ENCODE measurements around the gene TMEM119. TPM values are rescaled to one million over a fixed set of nuclear protein-coding genes. Genes with fewer than 3 reads are reported as not detected.

Gene TMEM119
- total RNA-seq, 1 donor from 2014 or later, result not detected

DNA sequence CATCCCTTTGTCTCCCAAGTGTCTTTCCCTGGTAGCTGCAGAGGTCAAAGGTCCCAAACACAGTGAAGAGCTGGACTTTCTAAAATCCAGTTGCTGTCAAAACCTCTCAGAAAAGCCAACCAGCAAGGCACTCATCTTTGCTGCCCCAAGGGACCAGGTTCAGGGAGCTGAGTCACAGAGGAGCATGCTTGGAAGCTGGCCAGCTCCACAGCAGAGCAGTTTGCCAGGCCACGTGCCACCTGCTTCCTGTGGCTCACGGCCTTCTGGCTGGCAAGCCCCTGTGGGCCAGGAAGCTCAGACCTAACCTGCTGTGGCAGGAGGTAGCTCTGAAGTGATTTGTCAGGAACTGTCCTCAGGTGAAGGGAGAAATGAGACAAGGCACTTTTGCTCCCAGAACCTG, 31.9 kb downstream of the TMEM119 start:
- no peak for DNase-seq (ENCODE audit: low spot score)
- peak overlapping the region; percentile 14 for H3K27ac Mint-ChIP-seq

DNA sequence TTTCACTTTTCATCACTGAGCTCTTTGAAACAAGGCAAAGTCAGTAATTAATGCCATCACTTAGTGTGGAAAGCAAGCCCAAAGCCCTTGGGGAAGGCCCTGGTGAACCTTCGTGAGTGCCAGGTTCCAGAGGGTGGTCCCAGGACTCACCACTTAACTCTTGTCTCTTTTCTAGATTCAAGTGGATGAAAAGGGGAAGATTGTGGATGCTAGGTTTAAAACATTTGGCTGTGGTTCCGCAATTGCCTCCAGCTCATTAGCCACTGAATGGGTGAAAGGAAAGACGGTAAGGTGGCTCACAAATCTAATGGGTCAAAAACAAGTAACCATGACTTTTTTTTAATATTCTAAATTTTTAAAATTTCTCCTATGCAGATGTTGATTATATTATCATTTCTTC, 32.7 kb downstream of the TMEM119 start:
- Mint-ChIP-seq H3K27me3 (ENCODE audit: insufficient read depth) (no peaks in the 10 kb centered on the region), H3K36me3 (ENCODE audit: low read depth) (peaks cover 48% of the 10 kb centered on the region), H3K9me3 (no peaks in the 10 kb centered on the region), H3K4me1 (ENCODE audit: low read depth) (peaks cover 58% of the 10 kb centered on the region), H3K4me3 (no peak overlapping the region), H3K27ac (no peak overlapping the region)
- DNase-seq (ENCODE audit: low spot score), result no peak
- intact Hi-C loops (cut with micrococcal nuclease), result loop anchor here (10.0 kb wide), 1 partner anchor 590 kb away; no protein-coding TSS in a partner anchor

More for the DNA sequence above, 31.9 kb downstream of the TMEM119 start:
- no peak overlapping the region for H3K4me3 Mint-ChIP-seq
- intact Hi-C loops (cut with micrococcal nuclease), result loop anchor here (10.0 kb wide), 1 partner anchor 589 kb away; no protein-coding TSS in a partner anchor
- peaks cover 64% of the 10 kb centered on the region for H3K4me1 Mint-ChIP-seq (ENCODE audit: low read depth)
- H3K27me3 Mint-ChIP-seq (ENCODE audit: insufficient read depth), result no peaks in the 10 kb centered on the region
- no peaks in the 10 kb centered on the region for H3K9me3 Mint-ChIP-seq
- H3K36me3 Mint-ChIP-seq (ENCODE audit: low read depth), result peaks cover 44% of the 10 kb centered on the region

DNA sequence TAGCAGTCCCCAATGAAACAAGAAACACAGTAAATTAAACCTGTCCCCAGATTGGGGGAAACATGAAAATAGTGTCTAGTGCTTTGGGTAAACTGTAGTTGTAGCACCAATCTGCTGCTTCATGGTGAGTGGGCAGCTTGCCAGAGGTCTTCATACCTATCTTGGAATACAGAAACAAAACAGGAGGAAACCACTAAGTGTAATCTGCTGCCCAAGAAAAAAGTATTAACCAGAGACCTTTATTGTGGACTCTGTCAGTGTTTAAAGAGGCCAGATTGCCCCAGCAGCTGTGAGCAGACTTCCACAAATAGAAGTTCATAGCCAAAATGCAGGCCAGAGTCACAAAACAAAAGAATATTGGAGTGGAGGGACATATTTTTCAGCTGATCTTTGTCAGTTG, 33.2 kb downstream of the TMEM119 start:
- Mint-ChIP-seq H3K36me3 (ENCODE audit: low read depth) (peaks cover 53% of the 10 kb centered on the region), H3K27ac (no peak overlapping the region)

DNA sequence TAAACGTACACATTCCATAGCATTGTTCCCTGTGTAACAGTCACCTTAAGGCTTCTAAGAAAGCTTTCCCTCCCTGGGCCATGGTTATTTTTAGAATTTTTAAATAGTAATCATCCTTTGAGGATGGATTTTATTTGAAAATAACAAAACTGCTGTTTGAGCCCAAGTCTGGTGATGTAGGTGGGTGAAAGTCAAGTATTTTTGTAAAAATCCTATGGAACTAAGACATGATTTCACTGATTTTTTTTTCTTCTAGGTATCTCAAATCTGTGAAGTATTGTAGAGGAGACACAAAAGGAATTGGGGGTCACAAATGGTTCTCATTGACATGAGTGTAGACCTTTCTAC, 34.1 kb downstream of the TMEM119 start:
- H3K9me3 Mint-ChIP-seq, result no peaks in the 10 kb centered on the region
- intact Hi-C loops (cut with micrococcal nuclease), result loop anchor here (1.0 to 10.0 kb wide), 10 partner anchors 55 to 801 kb away; partner anchors contain the start of genes ALKBH2, PRDM4, SELPLG and SSH1
- peaks cover 63% of the 10 kb centered on the region for H3K4me1 Mint-ChIP-seq (ENCODE audit: low read depth)
- peak overlapping the region; percentile 100 for H3K4me3 Mint-ChIP-seq
- peaks cover 47% of the 10 kb centered on the region for H3K36me3 Mint-ChIP-seq (ENCODE audit: low read depth)
- no peaks in the 10 kb centered on the region for H3K27me3 Mint-ChIP-seq (ENCODE audit: insufficient read depth)
- DNase-seq (ENCODE audit: low spot score), result no peak
- peak overlapping the region; percentile 99 for H3K27ac Mint-ChIP-seq

More for the DNA sequence above, 33.2 kb downstream of the TMEM119 start:
- H3K9me3 Mint-ChIP-seq, result no peaks in the 10 kb centered on the region
- H3K4me1 Mint-ChIP-seq (ENCODE audit: low read depth), result peaks cover 62% of the 10 kb centered on the region
- no peak for DNase-seq (ENCODE audit: low spot score)
- intact Hi-C loops (cut with micrococcal nuclease), result loop anchor here (5.0 to 10.0 kb wide), 2 partner anchors 590 to 802 kb away; partner anchors contain the start of gene PRDM4
- H3K27me3 Mint-ChIP-seq (ENCODE audit: insufficient read depth), result no peaks in the 10 kb centered on the region
- H3K4me3 Mint-ChIP-seq, result no peak overlapping the region

DNA sequence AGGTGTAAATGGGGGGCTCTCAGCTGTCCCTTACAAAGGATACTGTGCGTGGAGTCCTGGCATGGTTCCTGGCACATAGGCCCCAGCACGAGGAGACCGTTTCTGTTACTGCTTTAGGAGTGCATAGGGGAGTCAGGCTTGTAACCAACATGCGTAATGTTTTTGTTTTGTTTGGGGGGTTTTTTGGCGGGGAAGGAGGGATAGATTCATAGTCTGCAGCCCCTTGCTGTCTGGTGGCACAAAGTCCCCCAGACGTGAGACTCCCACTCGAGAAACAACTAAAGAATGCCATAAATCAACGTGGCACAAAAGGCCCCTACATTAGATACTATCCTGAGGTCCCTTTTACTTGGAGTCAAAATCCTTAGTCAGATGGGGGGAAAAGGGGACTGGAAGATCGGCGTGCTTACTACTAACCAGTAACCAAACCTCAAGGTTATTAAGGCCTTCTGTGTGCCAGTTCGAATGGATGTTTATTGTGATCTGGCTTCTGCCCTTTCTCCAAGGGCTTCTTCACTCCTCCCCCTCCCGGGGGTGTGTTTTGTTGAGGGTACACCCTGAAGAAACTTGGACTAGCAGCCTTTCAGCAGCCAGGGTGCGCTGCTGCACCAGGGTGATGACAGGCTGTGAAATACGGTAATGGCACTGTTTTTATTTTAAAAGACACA, 34.6 kb downstream of the TMEM119 start:
- Mint-ChIP-seq H3K4me1 (ENCODE audit: low read depth) (peaks cover 60% of the 10 kb centered on the region), H3K36me3 (ENCODE audit: low read depth) (peaks cover 43% of the 10 kb centered on the region), H3K27ac (peak overlapping the region; percentile 99), H3K4me3 (peak overlapping the region; percentile 100), H3K27me3 (ENCODE audit: insufficient read depth) (no peaks in the 10 kb centered on the region), H3K9me3 (no peaks in the 10 kb centered on the region)
- intact Hi-C loops (cut with micrococcal nuclease), result loop anchor here (1.0 to 10.0 kb wide), 10 partner anchors 55 to 801 kb away; partner anchors contain the start of genes ALKBH2, PRDM4, SELPLG and SSH1
- peak; percentile 82 for DNase-seq (ENCODE audit: low spot score)

DNA sequence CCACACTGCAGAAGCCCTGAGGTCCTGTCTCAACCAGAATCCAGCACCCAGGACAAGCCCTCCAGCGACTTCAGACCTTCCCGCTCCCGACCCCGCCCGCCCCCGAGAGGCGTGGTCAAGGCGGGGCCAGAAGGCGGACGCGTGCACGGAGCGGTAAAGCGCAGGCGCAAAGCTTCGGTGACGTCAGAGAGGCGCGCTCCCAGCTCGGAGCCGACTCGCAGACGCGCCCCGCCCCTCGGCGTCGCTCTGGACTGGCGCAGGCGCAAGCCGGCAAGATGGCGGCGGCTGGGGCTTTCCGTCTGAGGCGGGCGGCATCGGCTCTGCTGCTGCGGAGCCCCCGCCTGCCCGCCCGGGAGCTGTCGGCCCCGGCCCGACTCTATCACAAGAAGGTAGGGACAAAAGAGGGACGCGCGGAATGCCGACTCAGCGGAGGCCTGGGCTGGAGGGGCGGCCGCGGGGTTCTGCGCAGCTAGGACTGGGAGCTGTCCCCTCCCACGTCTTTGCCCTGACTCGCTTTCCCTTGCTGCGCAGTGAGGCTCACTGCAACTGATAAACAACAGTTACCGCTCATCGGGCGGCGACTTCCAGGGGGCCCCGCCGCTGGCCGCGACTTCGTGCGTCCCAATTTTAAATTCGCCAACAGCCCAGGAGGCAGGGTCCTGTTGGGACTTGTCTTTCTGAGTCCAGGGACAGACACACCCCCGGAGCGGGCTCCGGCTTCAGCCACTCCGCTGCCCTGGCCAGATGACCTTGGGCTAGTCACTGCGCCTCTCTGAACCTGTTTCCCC, 35.3 kb downstream of the TMEM119 start, which contains the start of gene ISCU:
TSS of gene ISCU (plus strand) at position 249 of the 788 bp plus-strand sequence. CDS start at position 276, 27 bp downstream.
- Mint-ChIP-seq H3K36me3 (ENCODE audit: low read depth) (peaks cover 36% of the 10 kb centered on the region), H3K9me3 (no peaks in the 10 kb centered on the region), H3K4me1 (ENCODE audit: low read depth) (peaks cover 58% of the 10 kb centered on the region), H3K27ac (peak within 1 kb of the TSS; percentile 99), H3K27me3 (ENCODE audit: insufficient read depth) (no peaks in the 10 kb centered on the region), H3K4me3 (peak within 1 kb of the TSS; percentile 100)
- intact Hi-C loops (cut with micrococcal nuclease), result loop anchor here (1.0 to 10.0 kb wide), 12 partner anchors 11 to 800 kb away; partner anchors contain the start of genes ALKBH2, PRDM4, SELPLG and SSH1
- peak; percentile 99 for DNase-seq (ENCODE audit: low spot score)

DNA sequence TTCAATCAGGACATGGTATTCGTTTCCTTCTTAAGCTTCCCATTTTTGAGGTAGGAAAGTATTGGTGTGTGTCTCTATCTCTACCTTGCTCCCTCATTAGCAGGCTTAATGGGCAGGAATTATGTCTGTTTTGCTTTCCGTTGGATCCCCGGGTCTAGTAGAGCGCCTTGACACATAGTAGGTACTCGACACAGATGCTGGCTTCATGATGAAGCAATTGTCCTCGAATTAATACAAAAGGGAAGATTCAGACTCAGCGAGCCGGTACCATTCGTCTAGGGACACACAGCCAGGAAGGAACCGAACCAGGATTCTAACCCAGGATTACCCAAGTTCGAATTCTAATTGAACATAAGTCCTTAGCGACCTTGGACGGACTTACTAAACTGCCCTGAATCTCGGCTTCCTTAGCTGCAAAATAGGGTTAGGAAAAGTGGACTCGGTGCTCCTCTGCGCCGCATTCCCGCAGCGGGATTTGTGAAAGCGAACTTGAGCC, 36.0 kb downstream of the TMEM119 start:
- DNase-seq (ENCODE audit: low spot score), result no peak
- Mint-ChIP-seq H3K9me3 (no peaks in the 10 kb centered on the region), H3K36me3 (ENCODE audit: low read depth) (peaks cover 30% of the 10 kb centered on the region), H3K4me1 (ENCODE audit: low read depth) (peaks cover 57% of the 10 kb centered on the region), H3K27me3 (ENCODE audit: insufficient read depth) (no peaks in the 10 kb centered on the region), H3K4me3 (peak overlapping the region; percentile 100), H3K27ac (peak overlapping the region; percentile 99)
- intact Hi-C loops (cut with micrococcal nuclease), result loop anchor here (1.0 to 10.0 kb wide), 8 partner anchors 11 to 800 kb away; partner anchors contain the start of genes CORO1C, FICD, PRDM4 and SSH1

DNA sequence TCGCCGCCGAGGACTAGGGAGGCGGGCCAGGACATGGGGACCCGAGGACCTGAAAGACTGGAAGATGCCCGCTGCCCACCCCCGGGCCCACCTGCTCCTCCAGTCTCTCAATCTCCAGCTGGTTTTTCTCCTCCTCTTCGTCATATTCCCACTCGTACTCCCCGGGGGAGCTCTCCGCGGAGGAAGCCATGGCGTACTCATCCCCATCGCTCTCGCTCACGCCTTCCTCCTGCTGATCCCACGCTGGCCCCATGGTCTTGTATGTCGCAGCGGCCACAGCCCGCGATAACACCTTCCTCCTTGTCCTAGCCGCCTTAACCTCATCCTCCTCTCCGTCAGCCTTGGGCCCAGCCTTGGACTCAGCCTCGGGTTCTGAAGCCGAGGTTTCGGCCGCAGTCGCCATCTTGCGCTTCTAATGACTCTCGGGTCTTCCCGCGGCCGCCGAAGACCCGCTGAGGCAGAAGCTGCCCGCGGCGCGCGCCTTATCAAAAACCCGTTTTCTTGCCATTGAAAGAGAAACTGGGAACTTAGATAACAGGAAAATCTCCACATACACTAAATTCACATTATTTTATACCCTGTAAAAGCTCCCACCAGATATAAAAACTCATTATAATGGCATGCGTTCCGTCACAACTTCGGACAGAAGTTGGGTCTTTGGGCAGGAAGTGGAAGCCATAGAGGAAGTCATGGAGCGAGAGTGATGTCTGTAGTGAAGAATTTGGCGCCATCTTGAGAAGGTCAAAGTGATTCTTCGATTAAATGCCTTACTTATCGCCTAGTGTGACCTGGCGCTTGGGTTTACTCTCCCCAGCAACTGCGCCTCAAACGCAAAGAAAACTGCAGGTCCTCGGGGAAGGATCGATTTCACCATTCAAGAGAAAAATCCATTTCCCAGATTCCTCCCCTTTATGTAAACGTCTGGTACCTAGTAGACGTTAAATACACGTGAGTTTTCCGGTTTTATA, 36.8 kb downstream of the TMEM119 start, which contains the start of gene SART3:
TSS of gene SART3 (minus strand) at position 422 of the 968 bp plus-strand sequence. CDS start at position 403, 19 bp downstream.
- Mint-ChIP-seq H3K36me3 (ENCODE audit: low read depth) (peaks cover 29% of the 10 kb centered on the region), H3K4me1 (ENCODE audit: low read depth) (peaks cover 58% of the 10 kb centered on the region), H3K27me3 (ENCODE audit: insufficient read depth) (no peaks in the 10 kb centered on the region), H3K4me3 (peak within 1 kb of the TSS; percentile 100), H3K27ac (peak within 1 kb of the TSS; percentile 99), H3K9me3 (no peaks in the 10 kb centered on the region)
- intact Hi-C loops (cut with micrococcal nuclease), result loop anchor here (1.0 to 10.0 kb wide), 5 partner anchors 8 to 799 kb away; partner anchors contain the start of genes CORO1C, FICD and PRDM4
- peak; percentile 74 for DNase-seq (ENCODE audit: low spot score)

DNA sequence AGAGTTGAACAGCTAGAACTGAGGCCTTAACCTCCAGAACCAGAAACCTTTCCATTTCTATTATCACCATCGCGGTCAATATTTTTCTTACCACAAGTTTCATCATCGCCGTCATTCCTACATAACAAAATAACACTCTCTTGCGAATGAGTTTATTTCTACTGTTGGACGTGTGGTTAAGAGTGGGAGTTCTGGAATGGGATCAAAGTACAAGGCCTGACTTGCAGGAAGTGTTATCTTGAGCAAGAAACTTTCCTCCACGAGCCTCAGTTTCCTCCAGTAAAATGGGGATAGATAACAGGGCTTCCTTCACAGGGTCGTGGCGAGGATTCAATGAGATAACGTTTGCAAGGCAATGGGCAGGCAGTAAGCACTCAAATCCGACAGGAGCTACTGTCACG, 37.6 kb downstream of the TMEM119 start:
- Mint-ChIP-seq H3K4me1 (ENCODE audit: low read depth) (peaks cover 59% of the 10 kb centered on the region), H3K27me3 (ENCODE audit: insufficient read depth) (no peaks in the 10 kb centered on the region), H3K4me3 (peak overlapping the region; percentile 100), H3K9me3 (no peaks in the 10 kb centered on the region), H3K36me3 (ENCODE audit: low read depth) (peaks cover 25% of the 10 kb centered on the region), H3K27ac (peak overlapping the region; percentile 99)
- DNase-seq (ENCODE audit: low spot score), result no peak
- intact Hi-C loops (cut with micrococcal nuclease), result loop anchor here (1.0 to 10.0 kb wide), 3 partner anchors 9 to 798 kb away; partner anchors contain the start of gene PRDM4

DNA sequence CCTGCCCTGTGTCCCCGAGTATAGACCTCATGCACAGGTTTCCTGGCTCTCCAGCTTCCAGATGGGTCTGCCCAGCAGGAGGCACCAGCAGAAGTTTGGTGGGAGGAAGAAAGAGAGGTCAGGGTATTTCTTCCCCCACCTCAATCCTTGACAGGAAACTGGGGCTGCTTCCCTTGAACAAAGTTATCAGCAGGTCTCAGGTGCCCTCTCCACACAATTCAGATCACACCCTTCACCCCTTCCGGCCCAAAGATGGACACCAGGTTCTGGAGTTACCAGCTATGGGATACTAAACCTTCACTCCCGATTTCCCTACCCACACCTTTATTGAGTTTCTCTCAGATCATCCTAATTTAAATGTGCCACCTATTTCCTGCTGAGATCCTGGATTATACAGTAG, 38.1 kb downstream of the TMEM119 start:
- intact Hi-C loops (cut with micrococcal nuclease), result loop anchor here (1.0 to 10.0 kb wide), 3 partner anchors 10 to 797 kb away; partner anchors contain the start of gene PRDM4
- Mint-ChIP-seq H3K27me3 (ENCODE audit: insufficient read depth) (no peaks in the 10 kb centered on the region), H3K4me1 (ENCODE audit: low read depth) (peaks cover 63% of the 10 kb centered on the region), H3K4me3 (peak overlapping the region; percentile 100), H3K9me3 (no peaks in the 10 kb centered on the region), H3K36me3 (ENCODE audit: low read depth) (peaks cover 23% of the 10 kb centered on the region), H3K27ac (peak overlapping the region; percentile 99)
- no peak for DNase-seq (ENCODE audit: low spot score)

DNA sequence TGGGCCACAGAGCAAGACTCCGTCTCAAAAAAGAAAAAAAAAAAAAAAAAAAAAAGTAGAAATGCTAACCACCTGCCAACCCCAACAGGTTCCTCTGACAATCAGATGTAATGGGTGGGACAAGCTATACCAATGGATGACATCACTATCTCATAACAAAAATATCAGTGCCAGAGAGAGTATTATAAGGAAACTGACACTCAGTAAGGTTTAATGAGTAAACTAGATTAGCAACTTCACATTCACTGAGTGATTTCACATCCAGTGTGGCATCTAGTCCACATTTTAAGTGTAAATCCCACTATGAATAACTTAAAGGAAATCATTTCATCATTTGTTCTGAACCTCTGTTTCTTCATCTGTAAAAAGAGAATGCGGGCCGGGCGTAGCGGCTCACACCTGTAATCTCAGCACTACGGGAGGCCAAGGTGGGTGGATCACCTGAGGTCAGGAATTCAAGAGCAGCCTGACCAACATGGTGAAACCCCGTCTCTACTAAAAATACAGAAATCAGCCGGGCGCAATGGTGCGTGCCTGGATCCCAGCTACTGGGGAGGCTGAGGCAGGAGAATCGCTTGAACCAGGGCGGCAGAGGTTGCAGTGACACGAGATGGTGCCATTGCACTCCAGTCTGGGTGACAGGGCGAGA, 38.8 kb downstream of the TMEM119 start:
- Mint-ChIP-seq H3K4me1 (ENCODE audit: low read depth) (peaks cover 64% of the 10 kb centered on the region), H3K9me3 (no peaks in the 10 kb centered on the region), H3K27me3 (ENCODE audit: insufficient read depth) (no peaks in the 10 kb centered on the region), H3K36me3 (ENCODE audit: low read depth) (peaks cover 21% of the 10 kb centered on the region), H3K27ac (peak overlapping the region; percentile 74), H3K4me3 (peak overlapping the region; percentile 100)
- no peak for DNase-seq (ENCODE audit: low spot score)
- intact Hi-C loops (cut with micrococcal nuclease), result no loop called here

Measured in activated T-helper 1 cell treated with anti-CD3 and anti-CD28 coated beads, Interleukin-12 subunit alpha, Interleukin-12 subunit beta, Interleukin-2, Interleukin-4 antibody, amounts not matched to agents 30 ng/mL and 10 ng/mL and 1 ng/mL, durations not matched to agents 14 hours and 24 hours and 36 hours (primary cell).